ENCODE data around the gene TWIST2. TPM values are rescaled to one million over a fixed set of nuclear protein-coding genes. Genes with fewer than 3 reads are reported as not detected.

Gene TWIST2
- total RNA-seq, 4 donors from 2014 or later = 90.8 to 141 (median 116) TPM

DNA sequence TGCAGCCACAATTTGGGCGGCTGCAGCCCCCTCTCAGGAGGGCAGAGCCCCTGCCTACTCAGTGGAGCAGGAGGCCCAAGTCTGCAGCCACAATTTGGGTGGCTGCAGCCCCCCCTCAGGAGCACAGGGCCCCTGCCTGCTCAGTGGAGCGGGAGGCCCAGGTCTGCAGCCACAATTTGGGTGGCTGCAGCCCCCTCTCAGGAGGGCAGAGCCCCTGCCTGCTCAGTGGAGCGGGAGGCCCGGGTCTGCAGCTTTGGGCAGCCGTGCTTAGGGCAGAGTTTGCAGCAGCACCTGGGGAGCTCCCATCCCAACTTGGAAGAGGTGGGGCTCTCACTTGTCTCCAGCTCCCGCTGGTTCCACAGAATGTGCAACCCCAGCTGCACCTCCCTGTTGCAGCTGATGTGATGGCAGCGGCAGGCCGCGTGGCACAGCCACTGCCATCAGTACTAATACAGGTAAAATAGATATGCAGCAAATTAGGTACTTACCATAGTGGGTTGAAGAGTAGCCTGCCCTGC, 99.4 kb downstream of the TWIST2 start:
- TF ChIP-seq, protein P1, sequence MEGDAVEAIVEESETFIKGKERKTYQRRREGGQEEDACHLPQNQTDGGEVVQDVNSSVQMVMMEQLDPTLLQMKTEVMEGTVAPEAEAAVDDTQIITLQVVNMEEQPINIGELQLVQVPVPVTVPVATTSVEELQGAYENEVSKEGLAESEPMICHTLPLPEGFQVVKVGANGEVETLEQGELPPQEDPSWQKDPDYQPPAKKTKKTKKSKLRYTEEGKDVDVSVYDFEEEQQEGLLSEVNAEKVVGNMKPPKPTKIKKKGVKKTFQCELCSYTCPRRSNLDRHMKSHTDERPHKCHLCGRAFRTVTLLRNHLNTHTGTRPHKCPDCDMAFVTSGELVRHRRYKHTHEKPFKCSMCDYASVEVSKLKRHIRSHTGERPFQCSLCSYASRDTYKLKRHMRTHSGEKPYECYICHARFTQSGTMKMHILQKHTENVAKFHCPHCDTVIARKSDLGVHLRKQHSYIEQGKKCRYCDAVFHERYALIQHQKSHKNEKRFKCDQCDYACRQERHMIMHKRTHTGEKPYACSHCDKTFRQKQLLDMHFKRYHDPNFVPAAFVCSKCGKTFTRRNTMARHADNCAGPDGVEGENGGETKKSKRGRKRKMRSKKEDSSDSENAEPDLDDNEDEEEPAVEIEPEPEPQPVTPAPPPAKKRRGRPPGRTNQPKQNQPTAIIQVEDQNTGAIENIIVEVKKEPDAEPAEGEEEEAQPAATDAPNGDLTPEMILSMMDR (IDR thresholded peaks at IDR 0.05) = no peak
- ATAC-seq (ENCODE audit: low FRiP score) = no peak
- no peak for DNase-seq (ENCODE audit: low spot score)

DNA sequence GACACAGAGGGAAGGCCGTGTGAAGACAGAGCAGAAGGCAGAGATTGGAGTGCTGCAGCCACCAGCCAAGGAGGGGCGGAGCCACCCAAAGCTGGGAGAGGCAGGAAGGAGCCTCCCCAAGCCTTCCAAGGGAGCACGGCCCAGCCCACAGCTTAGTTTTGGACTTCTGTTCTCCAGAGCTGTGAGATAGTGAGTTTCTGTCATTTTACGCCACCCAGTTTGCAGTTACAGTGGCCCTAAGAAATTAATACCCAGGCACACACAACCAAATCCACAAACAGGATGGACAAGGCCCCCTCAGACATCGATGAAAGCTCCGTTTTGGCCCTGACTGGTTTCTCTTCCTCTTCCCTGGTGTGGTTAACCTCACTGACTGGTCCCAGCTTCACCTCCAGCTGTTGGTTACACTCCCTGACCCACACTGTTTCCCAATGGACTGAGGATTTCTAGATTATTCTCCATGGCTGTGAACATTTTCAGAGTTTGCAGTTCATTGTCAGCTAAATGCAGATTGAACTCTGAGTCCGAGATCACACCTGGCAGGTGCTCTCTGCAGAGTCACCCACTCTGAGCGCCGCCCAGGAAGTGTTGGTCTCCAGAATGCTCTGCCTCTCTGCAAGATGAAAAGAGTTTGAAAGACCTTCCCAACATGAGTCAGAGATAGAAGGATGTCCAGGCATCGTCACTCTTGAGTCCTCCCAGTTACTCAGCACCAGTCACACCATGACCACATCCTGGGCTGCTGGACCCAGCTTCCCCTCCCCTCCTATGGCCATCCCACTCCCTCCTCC, 100.2 kb downstream of the TWIST2 start:
- TF ChIP-seq, protein P1 (IDR thresholded peaks at IDR 0.05) = no peak

DNA sequence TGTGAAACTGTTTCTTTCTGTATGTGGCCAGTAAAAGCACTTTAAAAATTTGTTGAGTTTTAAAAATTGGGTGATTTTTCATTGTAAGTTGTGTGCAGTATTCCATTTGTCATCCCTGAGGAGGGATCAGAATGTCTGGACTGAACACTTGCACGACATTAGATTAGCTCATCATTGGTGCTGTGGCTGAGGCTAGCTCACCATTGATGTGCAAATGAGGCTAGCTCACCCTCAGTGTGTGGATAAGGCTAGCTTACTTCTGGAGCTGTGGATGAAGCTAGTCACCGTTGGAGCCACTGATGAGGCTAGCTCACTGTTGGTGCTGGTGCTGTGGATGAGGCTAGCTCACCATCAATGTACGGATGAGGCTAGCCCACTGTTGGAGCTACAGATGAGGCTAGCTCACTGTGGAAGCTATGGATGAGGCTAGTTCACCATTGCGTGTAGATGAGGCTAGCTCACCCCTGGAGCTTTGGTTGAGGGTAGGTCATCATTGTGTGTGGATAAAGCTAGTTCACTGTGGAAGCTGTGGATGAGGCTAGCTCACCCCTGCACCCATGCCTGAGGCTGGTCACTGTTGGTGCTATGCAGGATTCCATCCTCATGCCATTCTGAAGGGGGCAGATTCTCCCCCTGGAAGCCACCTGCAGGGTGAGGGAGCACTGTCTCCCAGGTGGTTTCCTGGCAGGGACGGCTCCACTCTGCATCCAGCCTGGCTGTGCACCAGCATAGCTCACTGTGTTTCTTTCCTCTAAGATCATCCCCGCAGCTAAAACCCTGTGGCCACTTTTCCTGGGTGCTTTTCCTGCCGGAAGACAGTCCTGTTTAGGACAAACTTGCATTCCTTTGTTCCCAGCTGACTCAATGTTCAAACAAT, 101.1 kb downstream of the TWIST2 start:
- TF ChIP-seq, protein P1 (IDR thresholded peaks at IDR 0.05) = no peak
- DNase-seq (ENCODE audit: low spot score) = peak; percentile 6
- no peak for ATAC-seq (ENCODE audit: low FRiP score)

More for the DNA sequence above, 100.2 kb downstream of the TWIST2 start:
- ATAC-seq (ENCODE audit: low FRiP score) (peak; percentile 34), DNase-seq (ENCODE audit: low spot score) (peak; percentile 14)

DNA sequence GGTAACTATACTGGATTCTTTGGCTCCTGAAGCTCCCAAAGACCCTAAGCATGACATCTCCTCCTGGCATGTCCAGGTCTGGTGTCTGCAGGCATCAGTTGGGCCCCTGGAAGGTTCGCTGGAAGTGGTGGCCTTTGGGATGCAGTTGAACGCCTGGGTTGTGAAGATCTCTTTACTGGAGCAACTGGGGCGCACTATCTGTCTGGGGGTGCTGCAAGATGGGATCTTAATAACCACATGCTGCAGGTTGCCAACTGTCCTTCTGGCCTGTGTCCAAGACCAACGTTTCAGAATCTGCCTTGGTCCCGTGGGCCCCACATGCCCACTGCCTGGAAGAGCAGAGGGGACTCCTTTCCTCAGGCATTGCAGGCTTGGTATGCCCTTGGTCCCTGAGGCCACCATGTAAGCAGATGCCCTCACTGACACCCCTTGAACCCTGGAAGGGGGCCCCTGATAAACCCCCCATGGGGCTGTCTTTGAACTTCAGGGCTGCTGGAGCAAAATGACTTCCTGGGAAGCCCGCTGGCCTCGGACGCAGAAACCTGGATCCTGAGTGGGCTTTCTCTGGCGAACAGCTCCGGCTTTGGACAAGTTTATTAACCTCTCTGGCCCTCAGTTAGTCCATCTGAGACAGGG, 101.9 kb downstream of the TWIST2 start:
- ATAC-seq (ENCODE audit: low FRiP score) = no peak

DNA sequence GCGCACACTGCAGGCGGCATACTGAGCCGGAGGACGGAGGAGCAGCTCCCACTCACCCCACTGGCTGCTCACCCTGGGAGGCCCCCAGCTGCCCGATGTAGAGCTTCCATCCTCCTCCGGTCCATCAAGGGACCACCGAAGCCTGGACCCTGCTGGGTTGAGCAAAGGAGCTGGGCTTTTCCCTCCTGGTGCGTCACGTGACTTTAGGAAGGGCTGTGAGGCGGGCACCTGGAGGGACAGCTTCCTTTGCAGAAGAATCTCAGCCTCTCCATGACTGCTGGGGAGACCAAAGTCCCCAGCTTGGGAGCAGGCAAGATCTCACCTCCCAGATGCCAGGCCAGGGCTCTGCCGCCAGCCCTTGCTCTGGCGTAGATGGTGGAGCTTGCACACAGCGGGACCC, 102.7 kb downstream of the TWIST2 start:
- TF ChIP-seq, protein P1 (IDR thresholded peaks at IDR 0.05) = no peak
- DNase-seq (ENCODE audit: low spot score) (no peak), ATAC-seq (ENCODE audit: low FRiP score) (no peak)

More for the DNA sequence above, 101.9 kb downstream of the TWIST2 start:
- TF ChIP-seq, protein P1 (IDR thresholded peaks at IDR 0.05) = no peak
- peak; percentile 5 for DNase-seq (ENCODE audit: low spot score)

DNA sequence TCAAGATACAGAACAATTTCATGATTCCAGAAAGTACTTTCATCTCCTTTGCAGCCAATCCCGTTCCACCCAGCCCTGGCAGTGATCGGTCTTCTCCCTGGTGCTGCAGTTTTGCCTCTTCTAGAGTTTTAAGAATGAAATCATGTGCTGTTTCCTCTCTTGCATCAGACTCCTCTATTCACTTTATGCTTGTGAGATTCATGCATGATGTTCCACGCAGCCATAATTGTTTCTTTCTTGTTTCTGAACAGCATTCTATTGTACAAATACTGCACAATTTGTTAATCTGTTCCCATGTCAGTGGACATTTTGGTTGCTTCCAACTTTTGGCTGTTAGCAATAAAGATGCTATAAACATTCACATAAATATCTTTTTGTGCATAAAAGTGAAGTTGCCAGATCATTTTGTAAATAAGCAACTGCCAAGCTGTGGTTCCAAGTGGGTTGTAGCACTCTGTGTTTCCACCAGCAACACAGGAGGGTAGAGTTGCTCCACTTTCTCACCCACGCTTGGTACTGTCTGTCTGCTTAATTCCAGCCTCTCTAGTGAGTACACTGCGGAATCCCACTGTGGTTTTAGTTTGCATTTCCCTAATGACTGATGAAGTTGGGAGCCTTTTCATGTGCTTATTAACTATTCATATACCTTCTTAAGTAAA, 104.5 kb downstream of the TWIST2 start:
- no peak for DNase-seq (ENCODE audit: low spot score)
- ATAC-seq (ENCODE audit: low FRiP score) = no peak
- TF ChIP-seq, protein P1 (IDR thresholded peaks at IDR 0.05) = no peak

Measured in omental fat pad (tissue), 4 donors.